Measurements from ENCODE around the gene QPCT.

The QPCT gene

GRCh38 chr2:37388074-37388473 lies 43.6 kb downstream of the QPCT start:
- no peak for TF ChIP-seq CTCF (IDR thresholded peaks at IDR 0.05; ENCODE audit: borderline replicate concordance, insufficient read depth, low read depth, low read length)
- H3K4me3 ChIP-seq (ENCODE audit: low read depth, low read length): no peak overlapping the region

GRCh38 chr2:37389395-37389794 lies 45.0 kb downstream of the QPCT start:
- H3K4me3 ChIP-seq (ENCODE audit: low read depth, low read length): no peak overlapping the region
- no peak for TF ChIP-seq CTCF (IDR thresholded peaks at IDR 0.05; ENCODE audit: borderline replicate concordance, insufficient read depth, low read depth, low read length)

GRCh38 chr2:37389989-37390765 lies 45.7 kb downstream of the QPCT start:
- no peak overlapping the region for H3K4me3 ChIP-seq (ENCODE audit: low read depth, low read length)
- no peak for TF ChIP-seq CTCF (IDR thresholded peaks at IDR 0.05; ENCODE audit: borderline replicate concordance, insufficient read depth, low read depth, low read length)

- TF ChIP-seq CTCF (IDR thresholded peaks at IDR 0.05; ENCODE audit: borderline replicate concordance, insufficient read depth, low read depth, low read length): no peak
- no peak overlapping the region for H3K4me3 ChIP-seq (ENCODE audit: low read depth, low read length)
Observed at GRCh38 chr2:37390777-37391176, 46.3 kb downstream of the QPCT start.

- no peak overlapping the region for H3K4me3 ChIP-seq (ENCODE audit: low read depth, low read length)
- TF ChIP-seq CTCF (IDR thresholded peaks at IDR 0.05; ENCODE audit: borderline replicate concordance, insufficient read depth, low read depth, low read length): no peak
Observed at GRCh38 chr2:37391711-37392110, 47.3 kb downstream of the QPCT start.

GRCh38 chr2:37392428-37392827 lies 48.0 kb downstream of the QPCT start:
- H3K4me3 ChIP-seq (ENCODE audit: low read depth, low read length): no peak overlapping the region
- TF ChIP-seq CTCF (IDR thresholded peaks at IDR 0.05; ENCODE audit: borderline replicate concordance, insufficient read depth, low read depth, low read length): no peak

GRCh38 chr2:37394263-37394662 lies 49.8 kb downstream of the QPCT start:
- no peak overlapping the region for H3K4me3 ChIP-seq (ENCODE audit: low read depth, low read length)
- no peak for TF ChIP-seq CTCF (IDR thresholded peaks at IDR 0.05; ENCODE audit: borderline replicate concordance, insufficient read depth, low read depth, low read length)

Data from GM12875 (cell line).